Measurements from ENCODE around the gene FKBP10.
"Not testable (repeated sequence)": the region's sequence is repeated elsewhere in the genome, so short reads cannot be mapped to it uniquely, and the experiment has no call there.

Gene FKBP10

DNA sequence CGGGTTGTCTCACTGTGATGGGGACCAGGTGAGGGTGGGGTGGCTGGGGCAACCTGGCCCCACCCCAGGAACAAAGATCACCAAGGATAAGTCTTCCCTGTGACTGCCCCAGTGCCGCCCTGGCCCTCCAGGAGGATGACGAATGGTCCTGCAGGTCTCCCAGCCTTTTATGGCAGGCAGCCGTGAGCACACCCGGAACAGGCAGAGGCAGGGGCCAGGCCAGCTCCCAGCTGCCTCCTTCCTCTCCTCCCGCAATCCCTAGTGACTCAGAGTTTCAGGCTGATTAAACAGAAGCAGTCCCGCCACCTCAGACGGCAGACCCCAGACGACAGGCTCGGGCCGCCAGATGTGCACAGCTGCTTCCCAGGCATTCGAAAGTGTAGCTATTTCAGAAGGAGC, 39.6 kb upstream of the FKBP10 start:
- POLR2A ChIA-PET = interaction anchor here (1.3 to 5.8 kb wide), 4 partner anchors 12 to 85 kb away, joined by 3 to 44 read pairs (median 11); partner anchors contain the start of genes EIF1 and JUP
- TF ChIP-seq FOXA1 (IDR thresholded peaks at IDR 0.05) (no peak), HDGF (IDR thresholded peaks at IDR 0.05; ENCODE audit: borderline replicate concordance) (no peak), FOXK2 (IDR thresholded peaks at IDR 0.05) (no peak), SP1 (IDR thresholded peaks at IDR 0.05) (no peak)
- DNase-seq (ENCODE audit: extremely low spot score) = peak; percentile 47
- CTCF ChIA-PET = interaction anchor here (2.7 kb wide), 1 partner anchor 13 kb away, joined by 27 read pairs; the partner anchor contains the start of gene JUP

DNA sequence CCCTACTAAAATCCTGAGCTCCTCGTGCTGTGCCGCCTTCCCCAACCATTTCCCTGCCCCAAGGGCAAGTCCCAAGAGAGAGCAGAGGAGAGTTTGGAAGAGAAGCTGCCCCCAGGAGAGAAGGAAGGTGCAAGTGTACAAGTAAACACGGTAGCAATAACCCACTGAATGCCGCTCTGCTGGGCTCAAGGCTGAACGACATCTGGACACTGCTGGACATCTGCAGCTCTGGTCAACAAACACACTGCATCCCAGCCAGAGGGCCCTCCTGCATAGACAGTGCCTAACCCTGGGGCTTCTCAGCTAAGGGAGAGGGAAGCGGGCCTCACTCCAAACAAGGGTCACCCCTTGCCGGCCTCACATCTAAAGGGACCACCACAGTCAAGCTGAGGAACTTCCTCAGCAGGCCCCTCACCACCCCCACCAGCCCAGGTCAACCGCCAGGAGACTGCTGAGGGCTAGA, 39.0 kb upstream of the FKBP10 start:
- POLR2A ChIA-PET = interaction anchor here (1.3 to 5.8 kb wide), 4 partner anchors 11 to 85 kb away, joined by 3 to 44 read pairs (median 11); partner anchors contain the start of genes EIF1 and JUP
- CTCF ChIA-PET = interaction anchor here (2.7 kb wide), 1 partner anchor 12 kb away, joined by 27 read pairs; the partner anchor contains the start of gene JUP
- TF ChIP-seq LEF1 (IDR thresholded peaks at IDR 0.05; ENCODE audit: borderline replicate concordance) = no peak
- no peak for TF ChIP-seq SUZ12 (IDR thresholded peaks at IDR 0.05)
- no peak for TF ChIP-seq CTBP1 (IDR thresholded peaks at IDR 0.05; ENCODE audit: borderline replicate concordance)
- no peak for TF ChIP-seq FOXM1 (IDR thresholded peaks at IDR 0.05; ENCODE audit: borderline replicate concordance)
- TF ChIP-seq, protein P1, sequence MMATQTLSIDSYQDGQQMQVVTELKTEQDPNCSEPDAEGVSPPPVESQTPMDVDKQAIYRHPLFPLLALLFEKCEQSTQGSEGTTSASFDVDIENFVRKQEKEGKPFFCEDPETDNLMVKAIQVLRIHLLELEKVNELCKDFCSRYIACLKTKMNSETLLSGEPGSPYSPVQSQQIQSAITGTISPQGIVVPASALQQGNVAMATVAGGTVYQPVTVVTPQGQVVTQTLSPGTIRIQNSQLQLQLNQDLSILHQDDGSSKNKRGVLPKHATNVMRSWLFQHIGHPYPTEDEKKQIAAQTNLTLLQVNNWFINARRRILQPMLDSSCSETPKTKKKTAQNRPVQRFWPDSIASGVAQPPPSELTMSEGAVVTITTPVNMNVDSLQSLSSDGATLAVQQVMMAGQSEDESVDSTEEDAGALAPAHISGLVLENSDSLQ (IDR thresholded peaks at IDR 0.05) = no peak
- no peak for TF ChIP-seq FOXA1 (IDR thresholded peaks at IDR 0.05)
- TF ChIP-seq L3MBTL2 (conservative IDR thresholded peaks at IDR 0.05) = no peak
- TF ChIP-seq TARDBP (IDR thresholded peaks at IDR 0.05) = no peak
- no peak for TF ChIP-seq ELF4 (IDR thresholded peaks at IDR 0.05)
- TF ChIP-seq BHLHE40 (IDR thresholded peaks at IDR 0.05; ENCODE audit: borderline replicate concordance) = no peak
- no peak for TF ChIP-seq SP1 (IDR thresholded peaks at IDR 0.05)
- TF ChIP-seq HDGF (IDR thresholded peaks at IDR 0.05; ENCODE audit: borderline replicate concordance) = no peak
- TF ChIP-seq FOXK2 (IDR thresholded peaks at IDR 0.05) = no peak
- no peak for TF ChIP-seq ZNF384 (IDR thresholded peaks at IDR 0.05)
- TF ChIP-seq NFRKB (IDR thresholded peaks at IDR 0.05) = no peak
- TF ChIP-seq ARNT (IDR thresholded peaks at IDR 0.05) = no peak
- DNase-seq (ENCODE audit: extremely low spot score) = no peak

DNA sequence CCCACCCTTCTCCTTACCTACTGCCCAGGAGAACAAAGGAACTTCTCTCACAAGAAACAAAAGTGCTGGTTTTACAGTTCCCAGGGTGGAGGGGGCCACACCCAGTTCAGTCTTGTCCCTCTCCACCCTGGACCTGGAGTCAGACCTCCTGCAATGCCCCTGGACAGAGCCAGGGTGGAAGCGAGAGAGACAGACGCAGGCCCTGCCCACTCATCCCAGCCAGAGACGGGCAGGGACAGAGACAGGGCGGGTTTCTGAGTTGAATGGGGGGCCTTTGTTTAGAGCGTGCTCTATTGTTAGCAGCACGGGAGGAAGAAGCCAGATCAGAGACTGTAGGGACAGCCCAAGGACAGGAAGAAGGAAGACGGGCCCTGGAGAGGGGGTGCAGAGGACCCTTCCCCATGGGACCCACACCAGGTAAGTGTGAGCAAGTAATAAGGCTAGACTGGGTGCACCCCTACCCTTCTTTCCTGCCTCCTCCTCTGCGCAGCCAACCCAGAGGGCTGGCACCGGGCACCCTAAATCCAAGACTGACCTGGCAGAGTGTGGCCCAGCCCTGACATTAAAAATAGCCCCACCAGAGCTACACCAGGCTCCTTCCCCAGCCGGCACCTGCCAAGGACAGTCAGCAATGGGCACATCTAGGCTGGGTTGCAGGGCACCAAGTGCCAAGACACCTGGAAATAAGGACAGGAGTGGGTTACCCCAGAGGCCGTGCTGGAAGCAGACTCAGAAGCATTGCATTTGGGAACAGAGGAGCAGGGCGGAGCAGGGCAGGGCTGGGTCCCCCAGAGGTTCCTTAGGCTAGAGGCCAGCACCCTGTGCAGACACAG, 37.2 kb upstream of the FKBP10 start:
- DNase-seq (ENCODE audit: extremely low spot score) = no peak
- TF ChIP-seq FOXK2 (IDR thresholded peaks at IDR 0.05) (no peak), HDGF (IDR thresholded peaks at IDR 0.05; ENCODE audit: borderline replicate concordance) (no peak), TARDBP (IDR thresholded peaks at IDR 0.05) (no peak), LEF1 (IDR thresholded peaks at IDR 0.05; ENCODE audit: borderline replicate concordance) (no peak), L3MBTL2 (conservative IDR thresholded peaks at IDR 0.05) (no peak), CTBP1 (IDR thresholded peaks at IDR 0.05; ENCODE audit: borderline replicate concordance) (no peak), BHLHE40 (IDR thresholded peaks at IDR 0.05; ENCODE audit: borderline replicate concordance) (no peak), ARNT (IDR thresholded peaks at IDR 0.05) (no peak), FOXM1 (IDR thresholded peaks at IDR 0.05; ENCODE audit: borderline replicate concordance) (no peak), FOXA1 (IDR thresholded peaks at IDR 0.05) (no peak)
- ChIA-PET CTCF (interaction anchor here (2.7 to 3.2 kb wide), 2 partner anchors 10 kb away, joined by 27 to 31 read pairs; partner anchors contain the start of gene JUP), POLR2A (interaction anchor here (2.9 to 5.8 kb wide), 2 partner anchors 10 to 87 kb away, joined by 19 to 44 read pairs; partner anchors contain the start of genes EIF1 and JUP)

DNA sequence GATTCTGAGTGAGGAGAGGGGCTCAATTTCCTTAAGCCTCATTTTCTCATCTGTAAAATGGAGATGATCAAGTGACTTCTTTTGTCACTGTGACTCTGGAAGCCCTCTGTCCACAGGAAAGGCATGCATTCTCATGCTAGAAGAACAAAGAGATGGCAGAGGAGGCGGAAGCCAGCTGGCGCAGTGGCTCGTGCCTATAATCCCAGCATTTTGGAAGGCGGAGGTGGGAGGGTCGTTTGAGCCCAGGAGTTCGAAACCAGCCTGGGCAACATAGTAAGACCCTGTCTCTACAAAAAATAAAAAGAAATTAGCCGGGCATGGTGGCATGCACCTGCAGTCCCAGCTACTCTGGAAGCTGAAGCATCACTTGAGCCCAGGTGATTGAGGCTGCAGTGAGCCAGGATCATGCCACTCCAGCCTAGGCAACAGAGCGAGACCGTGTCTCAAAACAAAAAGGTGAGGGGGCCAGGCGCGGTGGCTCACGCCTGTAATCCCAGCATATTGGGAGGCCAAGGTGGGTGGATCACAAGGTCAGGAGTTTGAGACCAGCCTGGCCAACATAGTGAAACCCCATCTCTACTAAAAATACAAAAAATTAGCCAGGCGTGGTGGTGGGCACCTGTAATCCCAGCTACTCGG, 36.4 kb upstream of the FKBP10 start:
- ChIA-PET POLR2A (interaction anchor here (2.8 to 5.8 kb wide), 2 partner anchors 9 to 87 kb away, joined by 14 to 44 read pairs; partner anchors contain the start of genes EIF1 and JUP), CTCF (interaction anchor here (1.2 to 3.2 kb wide), 2 partner anchors 10 to 28 kb away, joined by 3 to 31 read pairs; partner anchors contain the start of gene JUP)
- not testable (repeated sequence) for DNase-seq (ENCODE audit: extremely low spot score)

DNA sequence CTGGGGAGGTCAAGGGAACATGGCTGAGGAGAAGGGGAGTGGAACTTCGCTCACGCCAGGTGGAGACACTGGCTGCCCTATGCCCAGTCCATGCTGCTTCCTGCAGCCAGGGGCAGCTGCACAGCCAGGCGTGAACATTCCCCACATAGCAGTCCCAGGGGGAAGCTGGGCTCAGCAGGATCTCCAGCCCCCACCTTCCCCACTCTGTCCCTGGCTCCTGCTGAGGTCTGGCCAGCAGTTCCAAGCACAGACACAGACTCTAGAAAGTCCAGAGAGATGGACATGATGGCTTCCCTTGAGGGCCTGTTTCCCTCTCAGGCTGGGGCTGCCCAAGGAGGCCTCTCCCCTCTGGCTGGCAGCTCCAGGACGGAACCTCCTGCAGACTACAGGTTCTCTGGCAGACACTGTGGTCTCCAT, 35.6 kb upstream of the FKBP10 start:
- ChIA-PET POLR2A (interaction anchor here (1.5 to 5.8 kb wide), 5 partner anchors 8 to 88 kb away, joined by 6 to 44 read pairs (median 11); partner anchors contain the start of genes EIF1, FKBP10, JUP and P3H4), CTCF (interaction anchor here (1.2 to 3.2 kb wide), 4 partner anchors 9 to 35 kb away, joined by 3 to 31 read pairs (median 7); partner anchors contain the start of genes JUP and P3H4)
- no peak for DNase-seq (ENCODE audit: extremely low spot score)
- TF ChIP-seq ARNT (IDR thresholded peaks at IDR 0.05) = no peak
- no peak for TF ChIP-seq FOXM1 (IDR thresholded peaks at IDR 0.05; ENCODE audit: borderline replicate concordance)
- no peak for TF ChIP-seq LEF1 (IDR thresholded peaks at IDR 0.05; ENCODE audit: borderline replicate concordance)
- no peak for TF ChIP-seq NFRKB (IDR thresholded peaks at IDR 0.05)
- no peak; the same call in 1 of the 2 replicates for TF ChIP-seq HDGF (IDR thresholded peaks at IDR 0.05; ENCODE audit: borderline replicate concordance)
- TF ChIP-seq TARDBP (IDR thresholded peaks at IDR 0.05) = no peak
- no peak for TF ChIP-seq ELF4 (IDR thresholded peaks at IDR 0.05)
- TF ChIP-seq CTBP1 (IDR thresholded peaks at IDR 0.05; ENCODE audit: borderline replicate concordance) = no peak
- TF ChIP-seq, protein P1 (IDR thresholded peaks at IDR 0.05) = no peak
- TF ChIP-seq L3MBTL2 (conservative IDR thresholded peaks at IDR 0.05) = no peak

Data from HEK293T (cell line).